Mucosa of descending colon (tissue), 3 donors: ENCODE results near the gene DUSP14. TPM values are rescaled to one million over a fixed set of nuclear protein-coding genes. Genes with fewer than 3 reads are reported as not detected.

Experiments used
- ATAC-seq: fragments of 200-7000 bp; cut with Tn5 transposase; one replicate; pipeline ENCODE4 v1.9.1; 2020; ENCODE audit warnings: mild to moderate bottlenecking, moderate library complexity
- DNase-seq, 3 donors: peaks; one replicate each; pipeline ENCODE4 v3.0.0-alpha.2; 2020
- H3K36me3 ChIP-seq: fragments of 200-600 bp; one replicate; pipeline ENCODE4 v1.8.0; 2021; ENCODE audit warnings: low read depth, mild to moderate bottlenecking
- H3K4me1 ChIP-seq: fragments of 200-600 bp; one replicate; pipeline ENCODE4 v1.8.0; 2021; ENCODE audit warnings: low read depth, mild to moderate bottlenecking
- H3K4me3 ChIP-seq: fragments of 200-600 bp; one replicate; pipeline ENCODE4 v1.8.0; 2021; ENCODE audit warnings: mild to moderate bottlenecking
- H3K9me3 ChIP-seq: fragments of 200-600 bp; one replicate; pipeline ENCODE4 v1.8.0; 2021; ENCODE audit warnings: mild to moderate bottlenecking
- CTCF ChIP-seq: fragments of 200-600 bp; IDR thresholded peaks from one replicate; pipeline ENCODE4 v1.8.0; 2022; ENCODE audit warnings: antibody characterized with exemption, mild to moderate bottlenecking
- intact Hi-C, 2 donors: fragments of 100-400 bp; cut with DNase I in 1 of 2; cut with micrococcal nuclease in 1 of 2; formaldehyde crosslinking; loops; one replicate each; pipeline versions ENCODE4 v1.11.0 to v1.11.1; 2022; cut with DNase I, micrococcal nuclease
- total RNA-seq, 3 donors: library from RNA; stranded (reverse); fragmentation: NEBNext Ultra II Directional in 2 of 3; extraction: Animal tissue kit (Norgen Biotek cat#: 25700) in 2 of 3; gene quantifications; one replicate each; pipeline versions ENCODE4 v1.2.1 to v1.2.4, GENCODE V29; 2021 to 2023
- donor health status: DM: no; HTN: no; CAD: no; lungs with moderate emphysema.
- donor health status: DM: no; HTN: no; CAD: no.
- donor health status: DM: no; HTN: yes; CAD: no.

DUSP14 gene
- total RNA-seq, 3 donors from 2014 or later: 0.81 to 8.2 (median 1.8) TPM

GRCh38 chr17:37458805-37459204 is 30.9 kb upstream of the DUSP14 start:
- no peak overlapping the region for H3K4me3 ChIP-seq
- TF ChIP-seq CTCF: no peak
- no peak for ATAC-seq
- H3K9me3 ChIP-seq: no peaks in the 10 kb centered on the region
- H3K4me1 ChIP-seq: no peaks in the 10 kb centered on the region
- intact Hi-C loops: no loop called here
- no peak for DNase-seq
- no peaks in the 10 kb centered on the region for H3K36me3 ChIP-seq

- no peak for TF ChIP-seq CTCF
- DNase-seq (no peak), ATAC-seq (no peak)
- Histone ChIP-seq H3K4me1 (no peaks in the 10 kb centered on the region), H3K4me3 (no peak overlapping the region), H3K9me3 (no peaks in the 10 kb centered on the region), H3K36me3 (no peaks in the 10 kb centered on the region)
- intact Hi-C loops: no loop called here
These were observed 28.0 kb upstream of the DUSP14 start for GRCh38 chr17:37461668-37462067.

DNA sequence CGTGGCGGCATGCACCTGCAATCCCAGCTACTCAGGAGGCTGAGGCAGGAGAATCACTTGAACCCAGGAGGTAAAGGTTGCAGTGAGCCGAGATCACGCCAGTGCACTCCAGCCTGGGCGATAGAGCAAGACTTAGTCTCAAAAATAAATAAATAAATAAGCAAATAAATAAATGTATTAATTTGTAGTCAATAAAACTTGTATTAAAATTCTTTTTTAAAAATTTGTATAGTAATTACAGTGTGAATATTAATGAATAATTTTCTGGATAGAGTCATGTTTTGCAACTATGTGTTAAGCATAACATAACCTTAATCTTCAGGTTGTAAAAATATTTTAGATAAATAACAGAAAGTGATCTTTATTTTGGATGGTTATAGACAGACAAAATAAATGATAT is 27.2 kb upstream of the DUSP14 start:
- DNase-seq (no peak), ATAC-seq (no peak)
- H3K36me3 ChIP-seq: no peaks in the 10 kb centered on the region
- no peaks in the 10 kb centered on the region for H3K4me1 ChIP-seq
- no peak for TF ChIP-seq CTCF
- no peak overlapping the region for H3K4me3 ChIP-seq
- no peaks in the 10 kb centered on the region for H3K9me3 ChIP-seq
- intact Hi-C loops: no loop called here

DNA sequence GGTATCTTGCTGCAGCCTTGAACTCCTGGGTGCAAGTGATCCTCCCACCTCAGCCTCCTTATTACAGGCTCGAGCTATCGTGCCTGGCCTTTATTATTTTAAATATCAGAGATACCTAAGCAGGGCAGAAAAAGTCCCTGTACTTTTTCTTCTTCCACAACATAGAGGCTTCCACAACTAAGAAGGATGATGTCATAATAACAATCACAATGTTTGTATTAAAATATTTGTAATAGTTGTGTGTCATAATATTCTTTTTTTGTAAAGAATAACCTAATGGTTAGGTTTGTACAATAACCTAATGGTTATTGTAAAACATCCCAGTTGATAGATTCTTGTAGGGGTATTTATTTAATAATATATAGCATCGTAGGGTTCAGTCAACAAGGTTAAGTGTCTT is 26.7 kb upstream of the DUSP14 start:
- DNase-seq (no peak), ATAC-seq (no peak)
- TF ChIP-seq CTCF: no peak
- H3K9me3 ChIP-seq: no peaks in the 10 kb centered on the region
- H3K36me3 ChIP-seq: no peaks in the 10 kb centered on the region
- intact Hi-C loops: no loop called here
- no peaks in the 10 kb centered on the region for H3K4me1 ChIP-seq
- no peak overlapping the region for H3K4me3 ChIP-seq

- H3K4me1 ChIP-seq: no peaks in the 10 kb centered on the region
- no peaks in the 10 kb centered on the region for H3K9me3 ChIP-seq
- ATAC-seq (no peak), DNase-seq (no peak)
- H3K36me3 ChIP-seq: no peaks in the 10 kb centered on the region
- TF ChIP-seq CTCF: no peak
- intact Hi-C loops: no loop called here
- no peak overlapping the region for H3K4me3 ChIP-seq
These were observed 24.5 kb upstream of the DUSP14 start for GRCh38 chr17:37465069-37465616.

- intact Hi-C loops: no loop called here
- no peaks in the 10 kb centered on the region for H3K36me3 ChIP-seq
- ATAC-seq: peak; percentile 47
- no peaks in the 10 kb centered on the region for H3K9me3 ChIP-seq
- H3K4me3 ChIP-seq: no peak overlapping the region
- H3K4me1 ChIP-seq: no peaks in the 10 kb centered on the region
- no peak for TF ChIP-seq CTCF
- no peak for DNase-seq
These were observed 23.2 kb upstream of the DUSP14 start for GRCh38 chr17:37466471-37466870.
